Vagina (tissue), 2 donors: Measurements from ENCODE around the gene NEDD8.

Experiments
- CTCF ChIP-seq, 3 experiments: fragments of 450-650 bp in 2 of 3; fragments of 200-600 bp in 1 of 3; sonication (generic) in 1 of 3; IDR thresholded peaks; one replicate each; pipeline ENCODE4 v1.5.1; 2017 to 2019; ENCODE audit warnings: antibody characterized with exemption in 3 of 3, mild to moderate bottlenecking in 2 of 3, moderate library complexity in 2 of 3
- POLR2AphosphoS5 ChIP-seq, 2 donors: sonication (generic); formaldehyde crosslinking; IDR thresholded peaks; one replicate each; pipeline ENCODE4 v1.9.0; 2017; ENCODE audit warnings: antibody characterized with exemption in 2 of 2, mild to moderate bottlenecking in 2 of 2, low read depth in 1 of 2; ENCODE audit not compliant: insufficient read depth in 1 of 2

GRCh38 chr14:24219521-24219920, 12.6 kb downstream of the NEDD8 start:
- TF ChIP-seq CTCF (IDR thresholded peaks at IDR 0.05) (no peak), POLR2AphosphoS5 (IDR thresholded peaks at IDR 0.05; ENCODE audit: insufficient read depth in 1 of 2, low read depth in 1 of 2) (no peak)
